Skeletal muscle satellite cell (primary cell): ENCODE results near the gene CD248. TPM values are rescaled to one million over a fixed set of nuclear protein-coding genes. Genes with fewer than 3 reads are reported as not detected.

Source experiments
- H3K27me3 ChIP-seq: 2 replicates; pipeline ENCODE4 v1.7.0; 2013; ENCODE audit warnings: low read length; ENCODE audit not compliant: control insufficient read depth, insufficient read depth
- H3K36me3 ChIP-seq: 2 replicates; pipeline ENCODE4 v1.7.0; 2013; ENCODE audit warnings: mild to moderate bottlenecking, control low read depth, low read length; ENCODE audit not compliant: insufficient read depth
- H3K4me1 ChIP-seq: 2 replicates; pipeline ENCODE4 v1.7.0; 2013; ENCODE audit warnings: low read length; ENCODE audit not compliant: control insufficient read depth, insufficient read depth
- H3K4me2 ChIP-seq: 2 replicates; pipeline ENCODE4 v1.7.0; 2013; ENCODE audit warnings: mild to moderate bottlenecking, low read length
- H3K4me3 ChIP-seq: 2 replicates; pipeline ENCODE4 v1.7.0; 2013; ENCODE audit warnings: low read length
- H3K9ac ChIP-seq: 2 replicates; pipeline ENCODE4 v1.7.0; 2013; ENCODE audit warnings: mild to moderate bottlenecking, low read depth, low read length, moderate library complexity
- H3K9me3 ChIP-seq: replicated peaks from 2 replicates; pipeline ENCODE4 v1.7.0; 2013; ENCODE audit warnings: mild to moderate bottlenecking, control low read depth, low read length
- total RNA-seq: library from RNA; depleted of rRNA; stranded (reverse); fragments of >200 nt; gene quantifications from 2 replicates; pipeline ENCODE4 v1.2.3, GENCODE V29; 2012; rRNA removed

The CD248 gene, protein sequence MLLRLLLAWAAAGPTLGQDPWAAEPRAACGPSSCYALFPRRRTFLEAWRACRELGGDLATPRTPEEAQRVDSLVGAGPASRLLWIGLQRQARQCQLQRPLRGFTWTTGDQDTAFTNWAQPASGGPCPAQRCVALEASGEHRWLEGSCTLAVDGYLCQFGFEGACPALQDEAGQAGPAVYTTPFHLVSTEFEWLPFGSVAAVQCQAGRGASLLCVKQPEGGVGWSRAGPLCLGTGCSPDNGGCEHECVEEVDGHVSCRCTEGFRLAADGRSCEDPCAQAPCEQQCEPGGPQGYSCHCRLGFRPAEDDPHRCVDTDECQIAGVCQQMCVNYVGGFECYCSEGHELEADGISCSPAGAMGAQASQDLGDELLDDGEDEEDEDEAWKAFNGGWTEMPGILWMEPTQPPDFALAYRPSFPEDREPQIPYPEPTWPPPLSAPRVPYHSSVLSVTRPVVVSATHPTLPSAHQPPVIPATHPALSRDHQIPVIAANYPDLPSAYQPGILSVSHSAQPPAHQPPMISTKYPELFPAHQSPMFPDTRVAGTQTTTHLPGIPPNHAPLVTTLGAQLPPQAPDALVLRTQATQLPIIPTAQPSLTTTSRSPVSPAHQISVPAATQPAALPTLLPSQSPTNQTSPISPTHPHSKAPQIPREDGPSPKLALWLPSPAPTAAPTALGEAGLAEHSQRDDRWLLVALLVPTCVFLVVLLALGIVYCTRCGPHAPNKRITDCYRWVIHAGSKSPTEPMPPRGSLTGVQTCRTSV
- 138 and 141 TPM in 2 replicates for total RNA-seq

DNA sequence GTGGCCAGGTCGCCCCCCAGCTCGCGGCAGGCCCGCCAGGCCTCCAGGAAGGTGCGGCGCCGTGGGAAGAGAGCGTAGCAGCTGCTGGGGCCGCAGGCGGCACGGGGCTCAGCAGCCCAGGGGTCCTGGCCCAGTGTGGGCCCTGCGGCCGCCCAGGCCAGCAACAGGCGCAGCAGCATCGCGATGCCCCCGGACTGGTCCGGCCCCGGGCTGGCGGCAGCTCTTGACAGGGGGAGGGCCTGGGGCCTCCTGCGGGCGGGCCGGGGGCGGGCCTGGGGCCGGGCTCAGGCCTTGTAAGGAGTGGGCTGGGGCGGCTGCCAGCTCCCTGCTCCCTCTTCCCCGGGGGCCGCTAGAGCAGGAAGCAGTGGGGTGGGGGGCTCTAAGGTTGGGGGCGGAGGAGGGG, at the start of gene CD248:
TSS of gene CD248 (minus strand) at position 196 of the 403 bp plus-strand sequence. CDS start at position 179, 17 bp downstream.
- Histone ChIP-seq H3K36me3 (no peaks in the 10 kb centered on the region), H3K4me2 (peak within 1 kb of the TSS; percentile 56), H3K4me1 (peaks cover 41% of the 10 kb centered on the region), H3K9ac (no peak within 1 kb of the TSS), H3K9me3 (no peaks in the 10 kb centered on the region), H3K27me3 (peaks cover 9% of the 10 kb centered on the region), H3K4me3 (no peak within 1 kb of the TSS)

DNA sequence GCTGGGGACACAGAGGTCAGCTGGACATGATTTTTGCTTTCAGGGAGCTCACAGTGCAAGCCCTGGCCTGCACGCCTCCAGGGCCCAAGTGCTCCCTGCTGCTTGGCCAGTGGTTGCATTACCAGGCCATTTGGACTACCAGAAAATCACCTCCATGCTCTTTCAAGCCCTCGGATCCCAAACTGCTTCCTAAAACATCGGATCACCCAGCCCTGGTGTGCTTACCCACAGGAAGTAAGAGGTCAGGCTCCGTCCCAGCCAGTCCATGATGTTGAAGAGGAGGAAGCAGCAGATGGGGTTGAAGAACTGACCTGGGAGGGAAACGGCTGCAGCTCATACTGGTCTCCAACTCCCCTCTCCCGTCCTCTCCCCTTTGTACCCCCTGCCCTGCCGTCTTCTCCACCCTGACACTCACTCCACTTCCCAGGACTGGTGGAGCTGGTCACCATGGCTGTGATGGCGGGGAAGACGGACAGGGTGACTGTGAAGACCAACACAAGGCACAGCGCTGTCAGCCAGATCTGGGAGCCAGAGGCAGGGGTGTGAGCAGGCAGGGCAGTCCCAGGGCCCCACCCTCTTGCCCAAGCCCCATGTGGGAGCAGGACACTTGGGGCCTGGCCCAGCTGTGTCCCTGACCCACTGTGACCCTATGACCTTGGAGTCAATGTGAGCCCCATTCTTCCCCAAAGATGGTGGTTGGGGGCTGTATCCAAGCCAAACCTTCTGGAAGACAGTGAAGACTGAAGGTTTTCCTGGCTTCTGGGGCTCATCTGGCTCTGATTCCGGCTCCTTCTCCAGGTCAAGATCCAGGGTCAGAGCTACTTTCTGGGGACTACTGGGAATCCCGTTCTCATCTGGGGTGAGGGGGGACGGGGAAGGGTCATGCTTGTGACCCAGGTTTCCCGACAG, 49.1 kb upstream of the CD248 start:
- Histone ChIP-seq H3K4me2 (no peak overlapping the region), H3K9ac (no peak overlapping the region), H3K4me1 (peaks cover 10% of the 10 kb centered on the region), H3K4me3 (no peak overlapping the region), H3K27me3 (peaks cover 18% of the 10 kb centered on the region), H3K36me3 (no peaks in the 10 kb centered on the region), H3K9me3 (no peaks in the 10 kb centered on the region)

DNA sequence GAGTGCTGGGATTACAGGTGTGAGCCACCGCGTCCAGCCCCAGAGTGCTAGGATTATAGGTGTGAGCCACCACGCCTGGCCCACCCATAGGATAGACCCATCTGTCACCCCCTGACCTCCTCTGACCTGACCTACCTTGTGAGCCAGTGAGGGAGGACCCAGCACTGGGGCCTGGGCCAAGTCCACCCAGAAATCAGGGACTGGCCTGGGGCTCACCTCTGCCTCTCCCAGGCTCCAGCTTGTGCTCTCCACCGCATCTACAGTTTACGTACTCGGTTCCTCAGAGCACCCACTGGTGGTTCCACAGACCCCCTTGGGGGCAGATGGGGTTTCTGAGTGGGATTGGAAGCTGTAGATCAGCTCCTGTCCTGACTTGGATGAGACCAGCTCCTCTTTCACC, 48.3 kb upstream of the CD248 start:
- Histone ChIP-seq H3K9ac (no peak overlapping the region), H3K27me3 (peaks cover 16% of the 10 kb centered on the region), H3K9me3 (no peaks in the 10 kb centered on the region), H3K36me3 (no peaks in the 10 kb centered on the region), H3K4me1 (peaks cover 4% of the 10 kb centered on the region), H3K4me3 (no peak overlapping the region), H3K4me2 (no peak overlapping the region)

DNA sequence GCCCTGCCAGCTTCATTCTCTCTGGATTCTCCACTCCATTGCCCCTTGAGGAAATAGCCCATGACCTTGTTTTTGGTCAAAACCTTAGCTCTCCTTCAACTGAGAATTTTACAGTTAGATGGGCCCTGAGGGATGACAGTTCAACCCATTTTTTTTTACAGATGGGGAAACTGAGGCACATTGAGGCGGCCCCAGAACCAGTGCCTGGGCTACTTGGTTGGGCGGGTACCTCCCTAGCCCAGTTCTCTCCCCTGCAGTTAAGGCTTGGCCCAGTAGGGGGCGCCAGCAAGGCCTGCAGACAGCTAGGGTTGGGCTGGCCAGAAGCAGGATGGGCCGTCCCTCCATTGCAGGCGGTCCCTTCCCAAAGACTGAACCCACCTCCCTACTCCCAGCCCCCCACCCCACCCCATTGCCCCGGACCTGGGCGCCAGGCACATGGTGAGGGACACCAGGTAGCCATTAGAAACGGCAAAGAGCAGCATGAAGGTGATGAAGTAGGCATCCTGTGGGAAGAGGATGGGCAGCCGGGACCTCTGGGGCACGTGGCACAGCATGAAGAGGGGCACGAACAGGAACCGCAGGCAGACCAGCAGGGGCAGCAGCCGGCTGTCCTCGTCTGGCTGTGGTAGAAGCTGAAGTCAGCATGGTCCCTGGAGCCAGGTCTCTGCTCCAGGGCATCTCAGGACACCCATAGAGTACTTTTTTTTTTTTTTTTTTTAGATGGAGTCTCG, 47.1 kb upstream of the CD248 start:
- Histone ChIP-seq H3K9ac (no peak overlapping the region), H3K27me3 (peaks cover 15% of the 10 kb centered on the region), H3K4me3 (no peak overlapping the region), H3K4me2 (no peak overlapping the region), H3K4me1 (no peaks in the 10 kb centered on the region), H3K36me3 (no peaks in the 10 kb centered on the region), H3K9me3 (no peaks in the 10 kb centered on the region)

DNA sequence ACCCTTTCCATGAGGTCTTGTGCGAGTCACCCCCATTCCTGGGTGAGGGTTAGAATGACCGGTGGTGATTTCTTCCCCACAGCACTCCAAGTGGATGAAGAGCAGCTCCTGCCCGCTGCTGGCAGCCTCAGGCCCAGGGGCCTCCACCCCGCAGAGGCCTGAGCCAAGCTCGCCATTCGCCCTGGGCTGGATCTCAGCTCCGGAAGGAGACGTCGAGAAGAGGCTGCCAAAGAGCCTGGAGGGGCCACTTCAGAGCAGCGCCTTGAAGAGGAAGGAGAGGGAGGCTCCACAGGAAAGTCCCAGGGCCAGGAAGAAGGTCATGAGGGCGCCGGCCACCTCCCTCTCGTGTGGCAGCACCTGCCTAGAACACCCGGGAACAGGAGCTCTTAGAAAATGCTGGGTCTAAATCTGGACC, 46.4 kb upstream of the CD248 start:
- Histone ChIP-seq H3K9ac (no peak overlapping the region), H3K27me3 (peaks cover 8% of the 10 kb centered on the region), H3K4me3 (no peak overlapping the region)

DNA sequence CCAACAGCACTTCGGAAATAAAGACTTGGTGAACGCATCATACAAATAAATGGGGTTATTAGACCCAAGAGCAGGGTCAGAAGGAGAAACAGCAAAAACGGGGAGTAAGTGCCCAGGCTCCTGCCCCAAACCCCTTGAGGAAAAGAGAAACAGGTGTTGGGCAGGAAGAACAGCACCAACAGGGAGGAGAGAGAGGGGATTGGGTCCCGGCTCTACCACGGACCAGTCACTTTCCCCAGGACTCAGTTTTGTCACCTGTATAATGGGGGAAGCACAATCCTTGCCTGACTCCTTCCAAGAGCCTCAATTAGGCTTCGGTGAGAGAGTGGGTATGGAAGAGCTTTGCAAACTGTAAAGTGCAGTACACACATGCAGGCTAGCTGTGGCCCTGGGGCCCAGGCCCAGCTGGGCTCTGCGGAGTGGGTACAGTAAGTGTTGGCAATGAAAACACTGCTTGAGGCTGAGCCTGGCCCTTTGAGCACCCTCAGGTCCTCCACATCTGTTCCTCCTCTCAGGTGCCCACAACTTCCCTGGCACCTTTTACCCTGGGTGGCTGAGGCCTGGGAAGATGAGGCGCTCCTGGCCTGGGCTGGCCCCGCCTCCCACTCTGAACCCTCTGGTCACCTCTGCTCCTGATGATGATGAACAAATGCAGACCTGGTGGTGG, 45.8 kb upstream of the CD248 start:
- Histone ChIP-seq H3K9me3 (no peaks in the 10 kb centered on the region), H3K36me3 (no peaks in the 10 kb centered on the region), H3K4me2 (no peak overlapping the region), H3K4me3 (no peak overlapping the region), H3K27me3 (peaks cover 3% of the 10 kb centered on the region), H3K4me1 (no peaks in the 10 kb centered on the region), H3K9ac (no peak overlapping the region)

More for the DNA sequence above, 46.4 kb upstream of the CD248 start:
- no peaks in the 10 kb centered on the region for H3K9me3 ChIP-seq
- no peaks in the 10 kb centered on the region for H3K4me1 ChIP-seq
- no peak overlapping the region for H3K4me2 ChIP-seq
- no peaks in the 10 kb centered on the region for H3K36me3 ChIP-seq

DNA sequence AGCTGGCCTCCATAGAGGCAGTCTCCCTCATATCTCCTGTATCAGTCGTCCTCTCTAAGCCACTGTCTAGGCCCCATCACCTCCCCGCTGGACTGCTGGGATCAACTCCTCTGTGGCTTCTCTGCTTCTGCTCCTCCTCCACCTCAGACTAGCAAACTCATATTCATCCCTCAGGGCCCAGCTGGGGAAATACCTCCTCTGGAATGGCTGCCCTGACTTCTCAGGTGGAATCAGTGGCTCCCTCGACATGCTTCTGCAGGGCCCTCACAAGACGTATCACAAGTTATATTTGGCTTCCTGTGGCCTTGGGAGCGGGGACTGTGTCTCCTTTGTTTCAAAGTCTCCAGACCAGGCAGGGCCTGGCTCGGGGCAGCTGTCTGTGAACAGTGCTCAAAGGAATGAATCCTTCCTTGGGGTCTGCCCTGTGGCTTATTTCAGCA, 44.7 kb upstream of the CD248 start:
- H3K9me3 ChIP-seq, result no peaks in the 10 kb centered on the region
- no peaks in the 10 kb centered on the region for H3K4me1 ChIP-seq
- no peak overlapping the region for H3K4me2 ChIP-seq
- H3K9ac ChIP-seq, result no peak overlapping the region
- no peaks in the 10 kb centered on the region for H3K36me3 ChIP-seq
- no peak overlapping the region for H3K4me3 ChIP-seq
- H3K27me3 ChIP-seq, result peaks cover 3% of the 10 kb centered on the region

DNA sequence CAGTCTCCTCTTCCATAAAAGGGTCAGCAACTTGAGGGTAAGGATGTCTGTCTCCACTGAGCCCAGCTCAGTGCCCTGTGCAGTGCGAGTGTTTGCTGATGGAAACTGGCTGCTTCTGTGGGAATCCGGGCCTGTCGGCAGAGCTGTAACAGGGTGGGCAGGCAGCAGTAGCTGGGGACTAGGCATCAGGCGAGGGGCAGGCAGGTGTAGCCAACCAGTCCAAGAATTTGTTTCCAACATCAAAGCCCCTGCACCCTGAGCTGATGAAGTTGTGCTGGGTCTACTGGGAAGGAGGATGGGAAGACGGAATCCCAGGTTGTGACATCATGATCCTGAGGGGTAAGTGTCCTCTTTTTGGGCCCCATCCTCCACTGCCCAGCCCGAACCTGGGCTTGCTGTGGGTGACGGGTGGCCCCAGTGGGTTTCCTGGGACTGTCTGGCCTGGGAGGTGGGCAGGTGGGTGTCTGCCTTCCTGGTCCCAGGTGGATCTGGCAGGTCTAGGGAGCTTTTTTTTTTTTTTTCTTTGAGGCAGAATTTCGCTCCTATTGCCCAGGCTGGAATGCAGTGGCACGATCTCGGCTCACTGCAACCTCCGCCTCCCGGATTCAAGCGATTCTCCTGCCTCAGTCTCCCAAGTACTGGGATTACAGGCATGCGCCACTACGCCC, 43.7 kb upstream of the CD248 start:
- Histone ChIP-seq H3K36me3 (no peaks in the 10 kb centered on the region), H3K4me1 (no peaks in the 10 kb centered on the region), H3K4me2 (no peak overlapping the region), H3K4me3 (no peak overlapping the region), H3K9me3 (no peaks in the 10 kb centered on the region), H3K27me3 (peaks cover 3% of the 10 kb centered on the region), H3K9ac (no peak overlapping the region)

DNA sequence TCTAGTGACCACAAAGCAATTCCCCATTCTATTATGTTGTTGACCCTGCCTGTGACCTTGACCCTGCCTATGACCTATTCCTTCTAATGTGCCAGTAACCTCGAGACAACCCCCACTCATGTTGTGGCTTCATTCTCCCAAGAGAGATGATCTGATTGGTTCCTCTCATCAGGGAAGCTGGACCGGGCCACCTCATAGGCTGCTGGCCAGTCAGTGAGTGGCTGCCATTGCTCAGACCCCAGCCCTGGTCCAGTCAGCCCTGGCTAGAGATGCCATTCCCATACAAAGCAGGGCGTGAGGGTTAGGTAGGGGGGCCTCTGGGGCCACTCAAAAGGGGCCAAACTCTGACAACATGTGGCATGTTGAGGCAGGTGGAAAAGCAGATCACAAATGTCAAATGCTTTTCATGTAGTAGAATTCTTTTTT, 42.8 kb upstream of the CD248 start:
- peaks cover 3% of the 10 kb centered on the region for H3K27me3 ChIP-seq
- H3K9me3 ChIP-seq, result no peaks in the 10 kb centered on the region
- H3K4me3 ChIP-seq, result no peak overlapping the region
- H3K9ac ChIP-seq, result no peak overlapping the region
- H3K36me3 ChIP-seq, result no peaks in the 10 kb centered on the region
- no peaks in the 10 kb centered on the region for H3K4me1 ChIP-seq
- no peak overlapping the region for H3K4me2 ChIP-seq
